Measurements from ENCODE around the gene BARHL1. TPM values are rescaled to one million over a fixed set of nuclear protein-coding genes. Genes with fewer than 3 reads are reported as not detected.

BARHL1 gene
- polyA plus RNA-seq (ENCODE audit: insufficient read length in 3 of 3) = not detected

DNA sequence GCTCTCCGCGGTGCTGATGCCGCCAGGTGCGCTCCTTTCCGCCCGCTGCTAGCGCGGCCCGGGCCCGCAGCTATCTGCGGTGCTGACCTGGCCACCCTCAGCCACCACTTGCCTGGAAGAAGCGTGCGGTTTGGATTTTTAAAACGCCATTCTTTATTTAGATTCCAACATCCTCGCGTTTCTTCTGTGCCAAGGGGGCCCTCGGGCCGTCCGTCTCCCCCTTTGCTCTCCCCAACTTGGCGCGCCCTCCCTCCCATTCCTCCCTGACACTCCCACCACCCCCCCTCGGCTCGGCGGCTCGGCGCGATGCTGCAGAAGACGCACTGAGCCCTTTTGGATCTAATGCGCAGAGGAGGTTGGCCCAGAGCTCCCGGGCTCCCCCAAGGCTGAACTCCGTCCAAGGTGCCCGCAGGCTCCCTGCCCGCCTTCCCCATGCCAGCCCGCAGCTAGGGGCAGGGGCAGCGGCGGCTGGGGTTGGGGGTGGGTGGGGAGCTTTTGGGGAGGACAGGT is at the start of gene BARHL1:
TSS of gene BARHL1 (plus strand) at position 331 of the 510 bp plus-strand sequence. CDS start 192 bp downstream, outside the sequence.
- DNase-seq (ENCODE audit: low read depth in 3 of 3, low spot score in 2 of 3) = no peak

DNA sequence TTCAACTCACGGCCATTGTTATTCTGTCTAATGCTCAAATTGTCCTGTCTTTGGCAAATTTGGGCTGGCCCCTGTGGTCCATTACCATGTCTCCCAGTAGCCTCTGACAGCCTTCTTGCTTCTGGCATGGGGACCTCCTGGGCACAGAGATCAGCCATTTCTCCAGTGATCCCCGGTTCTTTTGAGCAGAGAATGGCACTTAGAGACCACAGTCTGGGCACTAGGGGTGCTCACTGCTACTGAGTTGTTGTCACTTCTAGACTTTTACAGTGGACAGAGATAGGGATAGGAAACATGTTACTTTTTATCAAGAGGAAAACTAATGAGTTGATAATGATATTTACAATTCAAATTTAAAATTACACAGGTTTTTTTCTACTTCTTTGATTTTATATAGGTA is 47.6 kb upstream of the BARHL1 start:
- no peak for DNase-seq (ENCODE audit: low read depth in 3 of 3, low spot score in 2 of 3)

DNA sequence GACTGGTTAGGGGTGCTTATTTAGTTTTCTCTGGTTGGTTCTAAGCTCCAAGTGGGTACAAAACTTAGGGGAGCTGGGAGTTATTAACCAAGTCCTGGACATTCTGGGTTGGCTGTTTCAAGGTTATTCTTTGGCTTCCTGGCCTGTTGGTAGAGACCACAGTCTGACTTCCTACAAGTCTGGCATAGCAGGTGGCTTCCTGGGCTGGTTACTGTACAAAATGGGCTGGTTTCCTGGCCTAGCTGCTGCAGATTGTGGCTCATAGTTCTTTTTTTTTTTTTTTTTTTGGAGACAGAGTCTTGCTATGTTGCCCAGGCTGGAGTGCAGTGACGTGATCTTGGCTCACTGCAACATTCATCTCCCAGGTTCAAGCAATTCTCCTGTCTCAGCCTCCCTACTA is 46.3 kb upstream of the BARHL1 start:
- DNase-seq (ENCODE audit: low read depth in 3 of 3, low spot score in 2 of 3) = no peak

DNA sequence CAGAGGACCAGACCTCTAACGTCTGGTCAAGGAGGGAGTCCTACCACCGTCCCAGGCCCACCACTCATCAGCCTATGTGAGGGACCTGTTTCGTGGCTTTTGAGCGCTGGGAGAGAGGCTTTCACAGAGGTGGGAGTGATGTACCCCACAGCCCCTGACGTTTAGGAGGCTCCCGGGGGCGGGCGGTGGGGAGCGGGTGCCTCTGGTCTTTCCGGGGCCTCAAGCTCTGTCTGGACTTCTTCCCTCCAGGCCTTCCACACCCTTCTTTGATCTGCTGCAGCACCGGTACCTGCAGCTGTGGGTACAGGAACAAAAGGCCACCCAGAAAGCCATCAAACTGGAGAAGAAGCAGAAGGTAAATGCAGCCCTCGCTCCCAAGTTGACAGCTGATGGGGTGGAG is 45.1 kb upstream of the BARHL1 start:
- no peak for DNase-seq (ENCODE audit: low read depth in 3 of 3, low spot score in 2 of 3)

DNA sequence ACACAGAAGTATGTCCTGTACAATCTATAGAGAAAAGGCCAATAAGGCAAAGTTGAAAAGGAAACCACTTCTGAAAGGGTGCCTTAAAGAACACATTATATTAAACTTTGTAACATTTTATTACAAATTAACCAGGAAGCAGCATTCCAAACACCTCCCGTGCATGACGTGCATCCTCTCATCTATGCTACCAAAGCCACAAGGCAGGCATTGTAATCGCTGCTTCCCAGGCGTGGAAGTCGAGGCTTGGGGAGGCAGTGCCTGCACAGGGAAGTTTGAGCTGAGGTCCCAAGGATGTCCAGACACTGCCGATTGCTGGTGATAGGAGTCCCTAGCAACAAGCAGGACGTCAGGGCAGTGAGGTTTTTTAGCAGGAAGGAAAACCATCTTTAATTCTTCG is 44.3 kb upstream of the BARHL1 start:
- no peak for DNase-seq (ENCODE audit: low read depth in 3 of 3, low spot score in 2 of 3)

DNA sequence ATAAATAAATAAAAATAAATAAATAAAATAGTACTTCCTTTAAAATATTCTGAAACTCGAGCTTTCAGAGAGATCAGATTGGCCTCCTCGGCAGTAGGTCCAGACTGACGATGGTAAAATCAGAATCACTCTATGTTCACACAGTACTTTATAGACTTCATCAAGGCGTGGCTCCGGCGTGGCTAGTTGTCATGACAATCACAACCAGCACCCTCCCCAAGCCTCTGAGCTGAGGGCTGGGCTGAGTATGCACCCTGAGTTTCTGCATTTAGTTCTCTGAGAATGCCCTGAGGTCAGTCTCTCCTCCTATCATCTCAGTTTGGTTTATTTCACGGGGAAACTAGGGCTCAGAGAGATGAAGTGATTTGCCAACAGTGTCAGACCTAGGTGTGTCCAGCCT is 43.3 kb upstream of the BARHL1 start:
- DNase-seq (ENCODE audit: low read depth in 3 of 3, low spot score in 2 of 3) = no peak

DNA sequence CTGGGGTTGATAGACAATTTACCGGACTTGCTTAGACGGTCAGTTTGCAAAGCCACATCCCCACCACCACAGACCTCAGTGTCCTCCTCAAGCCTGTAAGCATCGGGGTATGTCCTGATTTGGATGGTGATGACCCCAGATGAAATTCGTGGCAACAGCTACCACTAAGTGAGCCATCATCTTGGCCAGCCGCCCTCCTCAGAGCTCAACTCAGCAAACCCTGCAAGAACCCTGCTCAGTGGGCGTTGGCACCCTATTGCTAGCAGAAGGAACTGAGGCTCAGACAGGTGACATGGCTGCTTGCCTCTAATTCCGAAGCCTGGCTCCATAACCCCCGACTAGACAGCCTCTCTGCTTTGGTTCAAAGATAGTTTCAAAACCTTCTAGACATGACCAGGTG is 41.4 kb upstream of the BARHL1 start:
- DNase-seq (ENCODE audit: low read depth in 3 of 3, low spot score in 2 of 3) = no peak

DNA sequence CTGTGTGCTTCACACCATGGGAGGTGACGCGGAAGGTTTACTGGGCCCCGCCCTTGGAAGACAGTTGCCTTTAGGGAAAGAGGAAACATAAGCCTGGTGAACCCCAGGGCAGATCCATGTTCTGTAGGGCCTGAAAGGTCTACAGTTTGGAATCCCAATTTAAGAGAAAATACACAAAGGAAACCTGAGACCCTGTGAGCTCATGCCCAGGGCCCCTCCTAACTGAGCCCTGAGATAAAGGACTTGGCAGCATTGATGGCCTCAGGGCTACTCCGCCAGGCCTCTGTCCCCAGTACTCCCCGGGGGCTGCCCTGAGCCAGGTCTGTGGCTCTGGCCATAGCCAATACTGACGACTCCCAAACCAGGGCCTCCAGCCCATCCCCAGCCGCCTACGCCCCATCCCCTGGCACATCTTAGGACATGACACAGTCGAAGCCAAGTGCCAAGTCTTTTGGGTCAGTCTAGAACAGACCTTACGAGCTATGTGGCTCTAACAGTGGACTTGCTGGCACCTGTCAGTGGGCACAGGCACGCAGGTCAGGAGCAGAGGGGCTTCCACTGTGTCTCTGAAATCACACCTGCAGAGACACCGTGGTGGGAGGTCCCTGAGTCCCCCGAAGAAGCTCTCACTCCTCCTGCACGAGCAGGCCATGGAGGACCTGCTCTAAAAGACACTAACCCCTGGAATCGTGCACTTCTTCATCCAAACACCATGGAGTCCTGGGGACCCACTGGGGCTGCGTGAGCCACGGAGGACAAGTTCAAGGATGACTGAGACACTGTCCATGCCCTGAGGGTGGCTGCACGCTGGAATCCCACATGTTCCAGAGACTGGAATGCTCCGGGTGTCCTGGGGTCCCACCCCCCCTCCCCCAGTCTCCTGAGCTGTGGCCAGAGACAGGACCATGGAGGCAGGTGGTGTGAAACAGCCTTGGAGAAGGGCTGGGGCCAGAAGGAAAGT is 40.3 kb upstream of the BARHL1 start:
- no peak for DNase-seq (ENCODE audit: low read depth in 3 of 3, low spot score in 2 of 3)

DNA sequence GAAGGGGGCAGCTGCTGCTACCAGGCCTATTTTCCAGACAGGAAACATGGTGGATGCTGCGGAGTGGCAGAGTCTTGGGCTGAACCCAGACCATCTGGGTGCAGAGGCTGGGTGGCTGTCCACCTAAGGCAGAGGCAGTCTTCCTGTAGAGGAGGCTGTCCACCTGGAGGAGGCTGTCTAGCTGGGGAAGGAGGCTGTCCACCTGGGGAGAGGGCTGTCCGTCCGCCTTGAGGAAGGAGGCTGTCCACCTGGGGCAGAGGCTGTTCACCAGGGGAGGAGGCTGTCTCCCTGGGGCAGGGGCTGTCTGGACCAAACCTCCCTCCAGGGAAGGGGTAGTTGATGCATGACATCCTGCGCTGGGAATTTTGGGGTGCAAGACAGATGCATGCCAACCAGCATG is 39.2 kb upstream of the BARHL1 start:
- DNase-seq (ENCODE audit: low read depth in 3 of 3, low spot score in 2 of 3) = no peak

DNA sequence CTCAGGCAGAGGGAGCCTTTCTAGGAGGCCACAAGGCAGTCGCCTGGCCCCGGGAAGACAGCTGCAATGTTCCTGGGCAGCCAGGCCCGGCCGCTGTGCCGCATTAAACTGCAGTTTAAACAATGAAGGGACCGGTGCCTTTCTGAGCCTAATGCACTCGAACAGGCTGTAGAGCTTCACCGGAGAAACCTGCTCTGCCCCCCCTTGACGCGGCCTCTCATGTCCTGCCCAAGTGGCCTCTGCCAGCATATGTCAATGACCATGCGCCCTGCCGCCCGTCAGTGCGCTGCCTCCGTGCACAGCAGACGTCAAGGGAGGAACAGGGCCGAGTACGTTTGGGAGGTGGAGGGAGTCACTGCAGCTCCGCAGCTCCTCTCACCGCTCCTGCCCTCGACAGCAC is 38.4 kb upstream of the BARHL1 start:
- no peak for DNase-seq (ENCODE audit: low read depth in 3 of 3, low spot score in 2 of 3)

DNA sequence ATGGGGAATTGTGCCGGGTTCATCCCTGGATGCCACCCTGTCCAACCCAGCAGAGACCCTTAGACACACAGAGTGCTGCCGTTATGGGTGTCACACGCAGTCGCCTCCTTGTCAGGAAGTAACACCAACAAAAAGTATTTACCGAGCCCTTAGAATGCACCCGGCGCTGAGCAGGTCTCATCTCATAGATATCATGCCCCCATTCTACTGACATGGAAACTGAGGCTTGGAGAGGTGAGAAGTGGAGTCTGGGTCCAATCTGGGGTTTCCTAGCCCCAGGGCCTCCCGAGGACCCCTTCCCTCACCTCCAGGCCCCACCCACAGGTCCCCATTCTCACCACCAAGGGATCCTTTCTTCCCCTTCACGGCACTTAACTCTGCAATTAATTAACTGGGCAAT is 36.8 kb upstream of the BARHL1 start:
- DNase-seq (ENCODE audit: low read depth in 3 of 3, low spot score in 2 of 3) = no peak

DNA sequence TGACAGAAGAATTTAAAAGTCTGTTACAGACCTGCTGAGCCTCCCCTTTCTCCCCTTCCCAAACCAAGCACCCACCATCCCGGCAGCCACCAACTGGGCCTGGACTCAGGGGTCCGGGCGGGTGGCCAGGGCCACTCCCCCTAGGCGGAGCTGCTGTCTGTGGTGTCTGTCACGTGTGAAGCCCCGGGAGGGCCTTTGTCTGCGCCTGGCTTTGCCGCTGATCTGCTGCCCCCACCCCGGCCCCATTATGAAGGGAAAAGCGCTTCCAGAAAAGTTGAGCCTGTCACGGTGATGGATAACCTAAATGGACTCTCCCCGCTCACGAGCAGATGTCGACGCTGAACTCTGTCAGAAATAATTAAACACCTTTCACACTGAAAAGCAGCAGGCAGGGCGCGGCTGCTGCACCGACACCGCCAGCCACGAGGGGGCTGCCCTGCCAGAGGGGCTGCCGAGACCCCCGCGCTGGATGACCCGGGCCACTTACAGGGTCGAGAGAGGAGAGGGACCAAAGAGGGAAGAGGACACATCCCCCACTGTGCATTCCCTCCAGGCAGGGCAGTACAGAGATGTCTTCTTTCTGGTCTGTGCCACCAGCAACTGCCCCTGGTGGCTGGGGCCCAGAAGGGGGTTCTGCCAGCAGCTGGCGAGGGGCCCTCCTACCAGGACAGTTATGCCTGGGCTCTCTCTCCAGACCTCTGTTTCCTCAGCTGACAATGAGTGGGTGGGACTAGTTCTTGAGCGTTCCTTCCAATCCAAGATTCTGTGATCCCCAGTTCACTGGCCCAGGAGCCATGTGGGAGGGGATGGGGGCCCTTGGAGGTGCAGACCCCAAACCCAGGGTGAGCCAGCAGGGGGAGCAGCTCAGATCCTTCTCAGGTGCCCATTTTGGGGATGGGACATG is 36.0 kb upstream of the BARHL1 start:
- no peak for DNase-seq (ENCODE audit: low read depth in 3 of 3, low spot score in 2 of 3)

DNA sequence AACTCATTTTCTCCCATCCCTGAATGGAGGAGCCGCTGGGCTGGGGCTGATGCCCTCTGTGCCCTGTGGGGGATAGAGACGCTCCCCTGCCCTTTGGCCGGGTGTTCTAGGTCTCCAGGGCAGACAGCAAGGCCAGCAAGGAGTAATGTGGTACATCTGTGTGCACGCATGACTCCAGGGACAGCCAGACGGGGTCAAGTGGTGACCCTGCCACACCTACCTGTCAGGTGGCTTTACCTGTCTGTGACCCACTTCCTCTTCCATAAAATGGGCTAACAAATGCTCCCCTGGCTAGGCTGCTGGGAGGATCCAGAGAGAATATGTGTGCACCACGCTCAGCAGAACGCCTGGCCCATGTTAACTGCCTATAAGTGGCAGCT is 35.4 kb upstream of the BARHL1 start:
- DNase-seq (ENCODE audit: low read depth in 3 of 3, low spot score in 2 of 3) = no peak

DNA sequence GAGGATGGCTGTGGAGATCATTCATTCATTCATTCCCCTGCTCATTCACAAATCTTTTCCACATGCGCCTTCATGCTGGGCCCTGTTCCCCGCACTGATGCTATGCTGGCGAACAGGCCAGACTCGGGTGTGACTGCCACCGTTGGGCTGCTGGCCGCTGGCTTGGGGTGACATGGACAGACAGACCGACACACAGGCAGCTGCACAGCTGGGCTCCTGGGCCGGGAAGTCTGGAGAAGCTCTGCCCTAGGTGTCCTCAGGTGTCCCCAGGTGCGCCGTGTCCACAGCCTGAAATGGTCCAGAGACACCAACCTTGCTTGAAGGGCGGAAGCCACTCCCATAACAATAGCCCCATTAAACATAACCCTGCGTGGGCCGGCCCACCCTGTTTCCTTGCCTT is 35.0 kb upstream of the BARHL1 start:
- no peak for DNase-seq (ENCODE audit: low read depth in 3 of 3, low spot score in 2 of 3)

DNA sequence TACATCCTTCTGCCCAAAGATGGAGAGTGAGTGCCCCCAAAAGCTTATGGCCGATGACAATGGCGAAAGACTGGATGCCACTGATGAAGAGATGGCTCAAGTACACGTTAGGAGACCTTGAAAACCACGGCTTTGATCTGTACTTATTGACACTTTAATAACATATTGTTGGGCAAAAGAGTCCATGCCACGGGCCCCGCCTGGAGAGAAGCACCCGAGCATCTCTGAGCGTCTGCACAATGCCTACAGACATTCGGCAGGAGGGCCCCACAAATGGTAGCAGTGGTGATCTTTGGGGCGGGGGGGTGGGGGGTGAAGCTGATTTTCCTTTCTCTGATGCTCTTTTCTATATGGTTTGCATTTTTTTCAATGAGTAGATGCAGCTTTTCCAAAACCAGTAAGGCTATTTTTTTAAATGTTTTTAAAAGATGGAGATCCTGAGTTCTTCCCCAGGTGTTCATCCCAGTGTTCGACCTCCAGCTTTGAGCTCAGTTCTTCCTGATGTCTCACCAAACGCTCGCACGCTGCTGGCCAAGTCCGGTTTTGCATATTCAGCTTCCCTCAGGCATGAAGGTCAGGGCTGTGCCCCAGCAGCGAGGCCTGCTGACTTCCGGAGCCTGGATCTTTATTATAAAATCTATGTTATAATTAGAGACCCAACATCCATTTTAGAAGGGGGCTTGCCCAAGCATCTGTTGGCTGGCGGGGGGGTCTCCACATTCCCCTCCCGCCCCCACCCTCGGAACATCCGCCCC is 34.3 kb upstream of the BARHL1 start:
- no peak for DNase-seq (ENCODE audit: low read depth in 3 of 3, low spot score in 2 of 3)

DNA sequence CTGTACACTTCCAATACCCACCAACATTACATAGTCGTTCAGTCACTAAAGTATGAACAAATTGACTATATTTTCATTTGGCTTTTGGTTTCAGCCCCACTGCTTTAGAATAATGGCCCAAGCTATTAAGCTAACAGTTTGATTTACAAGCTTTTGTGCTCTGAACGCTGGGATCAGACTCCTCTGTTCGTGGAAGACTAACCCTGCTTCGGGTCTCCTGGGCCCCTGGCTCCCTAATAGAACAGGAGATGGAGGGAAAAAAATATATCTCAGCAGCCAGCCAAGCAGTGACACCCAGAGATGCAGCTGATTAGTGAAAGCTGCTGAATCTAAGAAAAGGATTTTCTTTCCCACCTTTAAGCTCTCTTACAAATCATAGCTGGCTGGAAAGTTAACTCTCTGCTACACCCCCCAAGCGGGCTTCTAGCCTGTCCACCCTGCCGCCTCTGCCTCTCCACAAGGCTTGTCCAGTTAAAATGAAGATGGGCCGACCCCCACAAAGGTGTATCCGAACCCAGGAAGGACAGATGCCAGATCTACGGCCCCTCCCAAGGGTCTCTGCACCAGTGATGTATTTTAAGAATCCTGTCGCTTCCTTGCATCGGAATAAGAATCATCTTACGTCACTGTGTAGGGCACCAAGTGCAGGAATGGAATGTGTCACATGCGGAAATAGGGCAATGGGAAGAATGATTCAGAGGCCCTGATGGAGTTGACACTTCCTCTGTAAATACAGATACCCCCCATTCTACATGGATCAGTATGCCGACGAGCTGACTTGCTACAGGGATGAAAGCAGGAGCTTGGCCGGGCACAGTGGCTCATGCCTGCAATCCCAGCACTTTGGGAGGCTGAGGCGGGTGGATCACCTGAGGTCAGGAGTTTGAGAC is 33.4 kb upstream of the BARHL1 start:
- DNase-seq (ENCODE audit: low read depth in 3 of 3, low spot score in 2 of 3) = no peak

DNA sequence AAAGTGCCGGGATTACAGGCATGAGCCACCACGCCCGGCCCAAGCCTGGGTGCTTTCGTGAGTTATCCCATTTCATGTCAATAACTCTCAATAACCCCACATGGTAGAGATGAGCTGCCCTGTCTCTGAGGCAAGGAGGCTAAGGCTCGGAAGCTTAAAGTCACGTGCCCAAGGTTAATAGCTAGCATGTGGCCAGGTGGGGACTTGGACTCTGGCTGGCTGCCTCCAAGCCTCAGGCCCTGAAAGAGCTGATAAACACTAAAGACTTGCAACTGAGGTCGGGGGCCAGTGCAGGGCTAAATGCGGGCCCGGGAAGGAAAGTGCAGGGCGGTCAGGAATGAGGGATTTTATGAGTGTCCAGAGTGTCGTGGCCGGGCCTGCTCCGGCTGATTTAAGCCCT is 30.9 kb upstream of the BARHL1 start:
- no peak for DNase-seq (ENCODE audit: low read depth in 3 of 3, low spot score in 2 of 3)

DNA sequence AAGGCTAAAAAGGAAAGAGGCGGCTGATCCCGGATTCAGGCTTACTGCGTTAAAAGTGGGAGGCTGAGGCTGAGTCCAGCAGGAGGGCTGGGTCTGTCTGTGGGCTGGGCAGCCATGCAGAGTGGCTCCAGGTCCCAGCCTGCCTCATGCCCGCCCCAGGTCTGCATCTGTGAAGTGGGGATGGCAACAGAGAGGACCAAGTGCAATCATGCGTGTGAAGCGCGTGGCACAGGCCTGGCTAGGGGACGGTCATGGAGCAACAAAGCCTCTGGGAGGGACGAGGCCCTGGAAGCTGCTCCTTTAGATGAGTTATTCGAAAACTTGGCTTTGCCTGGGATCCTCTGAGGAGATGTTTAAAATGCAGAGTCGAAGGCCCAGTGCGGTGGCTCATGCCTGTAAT is 30.4 kb upstream of the BARHL1 start:
- DNase-seq (ENCODE audit: low read depth in 3 of 3, low spot score in 2 of 3) = no peak

DNA sequence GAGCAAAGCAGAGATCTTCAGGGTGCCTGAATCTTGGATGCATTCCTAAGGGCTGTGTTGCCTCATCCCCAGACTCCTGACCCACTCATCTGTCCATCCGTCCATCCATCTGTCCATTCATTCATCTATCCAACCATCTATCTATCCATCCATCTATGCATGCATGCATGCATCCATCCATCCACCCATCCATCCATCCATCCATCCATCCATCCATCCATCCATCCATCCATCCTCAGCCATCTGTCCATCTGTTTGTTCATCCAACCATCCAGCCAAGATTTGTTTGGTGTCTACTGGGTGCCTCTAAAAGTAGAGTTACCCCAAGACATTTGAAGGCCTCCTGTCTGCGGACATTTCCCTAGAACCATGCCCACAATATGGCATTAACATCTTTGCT is 27.7 kb upstream of the BARHL1 start:
- DNase-seq (ENCODE audit: low read depth in 3 of 3, low spot score in 2 of 3) = no peak

DNA sequence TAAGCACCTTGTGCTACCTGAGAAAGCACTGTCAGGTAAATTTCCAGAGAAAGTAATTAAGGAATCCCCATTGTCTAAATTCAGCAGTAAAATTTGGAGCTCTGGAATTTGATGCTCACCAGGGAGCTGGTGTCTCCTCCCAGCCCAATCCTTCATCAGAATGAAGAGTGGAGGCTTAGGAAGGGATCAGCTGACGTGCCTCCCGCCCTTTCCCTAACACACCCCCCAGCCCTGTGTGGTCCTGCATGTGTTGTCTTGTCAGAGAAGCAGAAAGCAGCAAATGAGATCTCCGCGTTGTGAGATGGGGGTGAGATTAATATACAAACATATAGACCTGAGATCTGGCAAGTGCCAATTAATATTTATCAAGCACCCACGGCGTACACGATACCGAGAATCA is 26.9 kb upstream of the BARHL1 start:
- DNase-seq (ENCODE audit: low read depth in 3 of 3, low spot score in 2 of 3) = no peak
